ENCODE results near the gene C1QTNF6.

The C1QTNF6 gene

DNA sequence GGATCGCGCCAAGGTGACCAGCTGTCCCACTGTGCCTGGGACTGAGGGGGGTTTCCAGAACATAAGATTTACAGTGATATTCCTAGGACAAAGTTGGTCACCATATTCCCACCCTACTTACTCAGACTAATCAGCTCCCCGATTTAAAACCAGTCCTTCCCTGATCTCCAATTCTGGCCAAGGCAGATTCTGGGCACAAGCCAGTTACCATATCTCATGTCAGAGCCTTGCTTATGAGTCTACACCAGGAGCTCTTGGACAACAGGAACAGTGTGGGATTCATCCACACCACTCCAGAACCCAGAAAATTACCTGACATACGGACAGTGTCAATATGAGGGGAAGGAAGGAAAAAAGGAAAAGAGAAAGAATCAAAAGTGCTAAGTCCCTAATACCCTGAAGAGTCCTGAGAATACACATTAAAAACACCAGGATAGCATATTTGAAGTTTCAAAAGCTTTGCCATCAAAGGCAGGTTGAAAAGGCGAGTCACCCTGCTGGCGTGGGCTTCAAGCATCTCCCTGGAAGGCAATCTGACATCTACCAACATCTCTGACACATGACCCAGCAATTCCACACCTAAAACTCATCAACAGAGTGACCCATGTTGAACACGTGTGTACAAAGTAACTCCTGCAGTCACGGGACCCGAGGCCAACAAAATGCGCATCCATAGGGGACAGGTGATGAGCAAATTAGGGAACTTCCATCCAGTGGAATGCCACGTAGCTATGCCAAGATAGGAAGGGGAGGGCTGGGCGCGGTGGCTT is 30.3 kb downstream of the C1QTNF6 start:
- no peak for DNase-seq

DNA sequence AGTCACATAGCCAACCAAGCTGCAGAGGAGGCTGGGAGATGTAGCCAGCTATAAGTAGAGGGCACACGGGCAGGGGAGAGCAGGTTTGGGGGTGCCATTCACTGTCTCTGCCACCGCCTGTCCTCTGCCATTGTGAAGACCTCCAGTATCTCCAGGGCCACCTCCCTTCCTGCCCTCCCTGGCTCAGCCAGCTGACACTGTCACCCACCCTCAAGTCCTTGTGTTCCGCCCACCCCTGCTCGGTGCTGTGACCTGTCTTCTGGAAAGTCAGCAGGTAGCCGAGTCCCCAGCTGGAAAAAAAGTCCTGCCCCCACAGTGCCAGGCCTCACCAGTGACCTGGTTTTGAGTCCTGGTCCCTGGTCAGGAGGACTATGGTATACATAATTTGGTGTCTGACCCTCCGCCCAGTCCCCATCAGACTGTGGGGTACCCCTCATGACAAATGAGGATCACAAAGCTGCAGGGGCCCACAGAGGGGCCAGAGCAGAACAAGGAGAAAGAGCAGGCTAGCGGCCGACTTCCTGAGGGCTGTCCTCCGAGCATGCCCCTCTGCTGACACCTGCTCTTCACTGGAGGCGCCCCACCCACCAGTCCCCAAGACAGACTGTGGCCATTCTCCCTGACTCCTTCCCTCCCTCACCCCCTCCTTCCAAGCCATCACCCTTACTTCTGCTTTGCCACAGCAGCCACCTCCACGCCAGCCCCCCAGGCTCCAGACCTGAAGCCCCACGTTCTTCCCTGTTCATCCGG is 31.2 kb downstream of the C1QTNF6 start:
- DNase-seq, result no peak

DNA sequence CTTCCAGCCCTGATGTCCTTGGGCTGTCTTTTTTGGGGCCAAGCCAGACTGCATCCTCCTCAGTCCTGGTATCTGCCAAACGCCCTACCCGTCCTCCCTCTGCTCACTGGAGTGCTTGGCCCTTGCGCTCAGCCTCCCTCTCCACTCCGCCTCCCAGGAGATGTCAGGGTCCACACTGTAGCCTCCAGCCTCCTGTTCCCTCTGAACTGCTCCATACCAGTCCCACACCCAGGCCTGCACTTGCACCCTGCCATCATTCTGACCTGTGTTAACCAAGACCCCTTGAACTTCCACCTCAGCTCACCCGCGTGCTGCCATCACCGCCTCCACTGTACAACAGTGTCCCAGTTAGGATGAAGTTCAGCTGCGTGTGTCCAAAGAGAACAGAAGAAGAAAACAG is 32.1 kb downstream of the C1QTNF6 start:
- no peak for DNase-seq

DNA sequence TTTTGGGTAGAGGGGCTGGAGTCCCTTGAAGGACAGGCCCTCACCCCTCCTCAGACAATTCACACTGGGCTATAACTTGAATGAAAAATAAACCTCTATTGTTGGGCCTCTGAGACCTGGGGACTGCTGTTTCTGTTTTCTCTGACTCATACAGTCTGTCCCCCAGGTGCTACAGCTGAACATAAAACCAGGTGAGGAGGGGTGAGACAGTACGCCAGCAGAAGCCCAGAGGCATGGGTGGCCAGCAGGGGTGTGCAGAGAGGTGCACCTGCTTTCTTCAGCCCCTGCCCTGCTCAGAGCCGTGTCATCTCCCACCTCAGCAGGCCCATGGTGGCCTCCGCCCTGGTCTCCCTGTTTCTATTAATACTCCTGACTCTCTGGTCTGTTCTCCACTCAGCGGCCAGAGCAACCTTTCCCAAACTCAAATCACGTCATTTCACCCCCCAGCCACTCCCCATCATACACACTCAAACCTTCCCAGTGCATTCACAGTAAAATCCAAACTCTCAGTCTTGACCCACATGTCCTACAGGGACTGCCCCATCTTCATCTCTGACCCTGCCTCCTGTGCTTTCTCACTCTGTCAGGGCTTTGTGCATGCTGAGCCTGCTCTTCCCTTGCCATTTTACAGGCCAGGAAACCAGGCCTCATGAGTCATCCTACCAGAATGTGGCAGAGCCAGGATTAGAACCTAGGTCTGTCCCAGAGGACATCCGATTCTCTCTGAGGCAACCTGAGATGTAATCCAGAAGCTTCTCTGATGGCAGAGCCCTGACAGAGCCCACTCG is 32.9 kb downstream of the C1QTNF6 start:
- DNase-seq, result peak; percentile 83

DNA sequence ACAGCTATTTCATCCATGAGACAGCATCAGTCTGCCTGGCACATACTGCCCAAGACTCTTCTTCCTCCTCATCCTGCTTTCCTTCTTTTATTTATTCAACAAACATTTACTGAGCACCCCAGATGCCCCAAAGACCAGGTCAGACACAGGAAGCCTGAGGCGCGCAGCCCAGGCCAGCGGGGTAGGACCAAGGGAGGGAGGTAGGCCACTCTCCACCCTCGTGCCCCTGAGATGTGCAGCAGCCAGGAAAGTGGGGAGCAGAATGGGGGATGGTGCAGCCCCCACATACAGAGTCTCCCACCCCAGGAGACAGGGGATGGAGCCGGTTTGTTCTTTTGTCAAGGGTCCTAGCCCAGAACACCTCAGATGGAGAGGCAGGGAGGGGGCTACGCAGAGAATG is 34.1 kb downstream of the C1QTNF6 start:
- no peak for DNase-seq

DNA sequence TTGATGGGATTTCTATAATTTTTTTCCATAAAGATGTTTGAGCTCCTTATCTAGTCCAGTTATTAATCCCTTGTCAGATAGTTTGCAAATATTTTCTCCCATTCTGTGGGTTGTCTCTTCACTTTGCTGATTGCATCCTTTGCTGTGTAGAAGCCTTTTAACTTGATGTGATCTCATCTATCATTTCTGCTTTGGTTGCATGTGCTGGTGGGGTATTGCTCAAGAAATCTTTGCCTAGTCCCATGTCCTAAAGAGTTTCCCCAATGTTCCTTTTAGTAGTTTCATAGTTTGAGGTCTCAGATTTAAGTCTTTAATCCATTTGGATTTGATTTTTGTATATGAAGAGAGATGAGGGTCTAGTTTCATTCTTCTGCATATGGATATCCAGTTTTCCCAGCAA is 36.6 kb downstream of the C1QTNF6 start:
- no peak for DNase-seq

DNA sequence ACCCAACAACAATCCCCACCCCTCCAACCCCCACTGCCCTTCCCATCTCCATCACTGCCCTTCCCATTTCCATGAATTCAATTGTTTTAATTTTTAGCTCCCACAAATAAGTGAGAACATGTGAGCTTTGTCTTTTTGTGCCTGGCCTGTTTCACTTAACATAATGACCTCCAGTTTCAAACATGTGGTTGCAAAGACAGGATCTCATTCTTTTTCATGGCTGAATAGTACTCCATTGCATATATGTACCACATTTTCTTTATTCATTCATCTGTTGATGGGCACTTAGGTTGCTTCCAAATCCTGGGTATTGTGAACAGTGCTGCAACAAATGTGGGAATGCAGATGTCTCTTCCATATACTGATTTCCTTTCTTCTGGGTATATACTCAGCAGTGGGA is 37.3 kb downstream of the C1QTNF6 start:
- DNase-seq, result no peak

DNA sequence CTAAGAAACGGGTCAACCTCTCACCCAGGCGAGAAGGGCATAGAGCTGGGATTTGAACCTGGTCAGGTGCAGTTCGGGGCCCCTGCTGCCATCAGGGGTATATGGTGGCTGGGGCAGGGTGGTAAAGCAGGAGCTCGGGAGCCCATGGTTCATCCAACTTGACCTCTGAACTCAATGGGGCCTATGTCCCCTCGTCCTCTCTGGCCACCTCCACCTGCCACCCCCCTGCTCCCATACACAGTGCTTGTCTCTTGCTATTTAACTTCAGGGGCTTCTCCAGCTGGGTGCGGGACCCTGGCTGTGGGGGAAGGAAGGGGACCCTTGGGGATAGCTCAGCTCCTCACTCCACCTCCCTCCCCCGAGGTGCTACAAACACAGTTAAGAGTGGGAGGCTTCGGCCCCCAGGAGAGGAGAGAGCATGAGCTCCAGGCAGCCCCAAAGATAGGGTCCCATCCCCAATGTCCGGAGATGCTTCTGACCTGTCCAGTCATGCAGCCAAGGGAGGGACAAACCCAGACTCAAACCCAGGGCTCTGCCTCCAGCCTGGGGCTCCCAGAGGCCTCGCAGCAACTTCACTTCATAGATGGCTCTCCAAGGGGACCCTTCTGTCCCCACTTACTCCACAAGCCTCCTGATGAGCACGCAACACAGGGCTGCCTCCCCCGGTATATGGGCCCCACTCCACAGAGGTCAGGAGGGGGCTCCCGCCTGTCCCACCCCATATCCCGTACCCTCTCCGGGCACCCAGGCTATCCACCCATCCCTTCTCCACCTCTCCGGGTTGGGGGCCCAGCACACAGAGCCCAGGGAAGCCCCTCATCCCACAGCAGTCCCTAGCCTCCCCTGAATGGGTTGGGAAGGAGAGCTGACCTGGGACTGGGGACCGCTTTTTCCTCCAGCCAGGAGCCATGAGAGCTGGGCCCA is 39.0 kb downstream of the C1QTNF6 start:
- DNase-seq, result no peak

DNA sequence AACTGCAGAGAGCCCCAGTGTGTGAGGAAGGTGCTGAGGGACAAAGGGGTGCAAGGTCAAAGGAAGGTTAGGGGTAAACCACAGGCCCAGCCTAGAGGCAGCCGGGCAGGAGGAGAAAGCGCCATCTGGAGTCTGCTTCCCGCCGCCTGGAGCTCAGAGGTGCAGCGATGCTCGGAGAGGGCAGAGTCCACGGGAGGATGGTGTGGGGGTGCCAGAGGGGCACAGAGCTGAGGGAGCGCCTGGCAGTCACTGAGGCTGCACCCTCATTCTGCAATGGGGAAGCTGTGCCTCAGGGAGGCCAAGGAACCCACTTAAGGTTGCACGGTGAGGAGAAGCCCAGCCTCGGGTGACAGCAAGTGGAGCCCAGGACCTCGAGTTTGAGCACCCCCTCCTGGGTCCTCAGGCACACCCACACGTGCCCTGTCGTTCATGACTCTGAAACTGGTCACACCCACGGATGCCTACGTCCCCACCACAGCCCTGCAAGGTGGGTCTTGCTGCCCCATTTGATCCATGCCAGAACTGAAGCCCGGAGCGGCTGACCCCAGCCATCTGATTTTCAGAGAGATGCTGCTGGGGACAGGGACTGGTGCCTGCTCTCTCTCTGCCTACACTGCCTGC is 39.9 kb downstream of the C1QTNF6 start:
- DNase-seq, result no peak

DNA sequence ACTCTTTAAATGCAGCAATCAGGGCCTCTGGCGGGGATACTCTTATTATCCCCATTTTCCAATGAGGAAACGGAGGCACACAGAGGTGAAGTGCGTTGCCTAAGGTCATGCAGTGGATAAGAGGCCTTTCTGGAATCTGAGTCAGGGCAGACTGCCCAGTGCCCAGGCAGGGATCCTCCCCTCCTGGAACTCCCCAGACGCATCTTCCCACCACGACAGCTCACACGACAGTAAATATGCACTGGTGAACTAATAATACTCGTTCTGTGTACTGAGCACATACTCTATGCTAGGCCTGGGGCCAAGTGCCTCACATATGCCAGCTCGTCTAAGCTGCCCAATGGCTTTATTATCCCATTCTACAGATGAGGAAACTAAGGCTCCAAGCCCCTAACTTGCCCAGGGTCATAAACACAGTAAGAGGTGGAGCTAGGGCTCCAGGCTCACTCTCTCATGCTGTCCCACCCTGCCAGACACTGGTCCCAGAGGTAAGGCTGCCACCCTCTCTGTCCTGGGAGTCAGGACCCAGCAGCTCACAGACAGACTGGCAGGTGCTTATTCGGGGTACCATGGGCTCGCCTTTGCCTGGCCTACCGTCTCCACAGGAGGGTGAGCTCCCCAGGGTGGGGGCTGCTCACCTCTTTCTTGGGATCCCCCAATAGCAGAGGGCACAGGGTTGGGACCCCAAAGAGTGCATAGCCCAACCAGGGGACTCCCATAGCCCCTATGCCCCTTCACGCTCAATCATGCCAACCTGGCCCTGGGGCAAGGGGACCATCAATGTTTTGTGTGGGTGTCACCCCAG is 40.7 kb downstream of the C1QTNF6 start:
- DNase-seq, result no peak

DNA sequence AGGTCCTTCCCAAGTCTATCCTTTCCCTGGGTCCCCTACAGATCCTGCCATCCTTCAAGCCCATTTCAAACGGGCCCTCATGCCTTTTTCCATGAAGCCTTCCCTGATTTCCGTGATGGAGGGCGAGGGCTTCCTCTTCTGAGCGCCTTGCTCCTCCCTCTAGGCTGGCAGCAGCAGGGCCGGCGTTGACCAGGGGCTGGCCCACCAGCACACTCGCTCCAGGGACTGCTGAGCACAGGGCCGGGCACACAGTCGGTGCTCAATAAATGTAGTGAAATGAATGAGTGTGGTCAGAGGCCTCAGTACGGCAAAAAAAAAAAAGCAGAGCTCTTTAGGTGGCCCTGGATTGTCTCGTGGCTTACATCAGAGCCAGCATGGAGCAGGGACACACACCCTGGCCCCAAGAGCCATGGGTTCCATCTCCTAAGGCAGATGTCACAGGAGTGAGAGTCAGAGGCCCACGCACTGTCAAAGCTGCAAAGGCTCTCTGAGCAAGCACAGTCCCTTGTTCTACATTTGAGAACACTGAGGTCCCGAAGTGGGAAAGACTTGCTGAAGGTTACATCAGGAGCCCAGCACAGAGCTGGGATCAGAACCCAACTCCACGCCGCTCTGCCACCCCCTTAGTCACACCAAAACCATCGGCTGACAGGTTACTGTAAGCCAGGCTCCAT is 41.4 kb downstream of the C1QTNF6 start:
- no peak for DNase-seq

DNA sequence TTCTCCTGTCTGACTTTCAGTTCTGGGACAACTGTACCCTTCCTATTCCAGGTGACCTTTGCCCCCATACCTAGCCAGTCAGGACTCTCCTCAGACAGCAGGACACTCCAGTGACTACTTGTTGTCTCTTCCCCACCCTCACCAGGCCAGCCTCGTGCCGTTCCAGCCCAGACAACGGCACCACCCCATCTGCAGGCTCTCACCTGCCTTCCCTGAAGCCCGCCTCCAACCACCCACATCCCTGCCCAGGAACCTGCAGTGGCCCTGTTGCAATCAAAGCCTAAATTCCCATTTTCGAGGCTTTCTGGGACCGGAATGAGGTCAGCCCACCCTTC is 42.0 kb downstream of the C1QTNF6 start:
- no peak for DNase-seq

DNA sequence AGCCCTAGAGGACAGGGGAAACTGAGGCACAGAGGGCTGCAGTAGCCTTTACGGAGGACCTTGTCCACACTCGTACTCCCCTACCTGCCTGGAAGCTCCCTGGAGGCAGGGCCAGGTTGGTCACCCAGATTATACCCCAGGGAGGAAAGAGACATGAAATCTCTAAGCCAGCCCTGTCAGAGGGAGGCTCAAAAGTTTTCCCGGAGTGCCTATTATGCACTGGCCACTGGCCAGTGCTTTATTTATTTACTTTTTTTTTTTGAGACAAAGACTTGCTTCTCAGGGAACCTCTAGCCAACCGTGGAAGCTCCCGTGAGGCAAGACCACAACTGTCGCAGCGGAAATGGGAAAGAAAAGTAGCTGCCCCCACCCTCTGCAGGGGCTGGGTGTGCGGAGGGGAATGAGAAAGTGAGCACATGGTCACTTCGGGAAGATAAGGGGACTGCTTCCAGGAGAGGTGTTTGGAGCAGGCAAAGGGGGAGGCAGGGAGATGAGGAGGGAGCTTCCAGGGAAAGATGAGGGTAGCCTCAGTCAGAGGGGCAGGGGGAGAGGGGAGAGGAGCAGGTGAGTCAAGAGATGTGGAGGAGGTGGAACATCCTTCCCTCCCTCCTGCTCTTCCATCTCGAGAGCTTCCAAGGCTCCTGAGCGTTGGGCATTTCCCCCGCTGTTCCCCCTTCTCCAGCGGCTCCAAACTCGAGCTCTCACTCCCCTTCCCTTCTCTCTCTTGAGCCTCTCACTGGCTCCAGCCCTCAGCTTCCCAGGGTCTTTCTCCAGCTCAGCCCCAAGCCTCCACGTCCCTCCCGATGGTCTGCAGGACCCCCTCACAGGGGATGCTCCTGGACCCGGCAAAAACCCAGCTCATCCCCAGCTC is 42.6 kb downstream of the C1QTNF6 start:
- DNase-seq, result no peak

DNA sequence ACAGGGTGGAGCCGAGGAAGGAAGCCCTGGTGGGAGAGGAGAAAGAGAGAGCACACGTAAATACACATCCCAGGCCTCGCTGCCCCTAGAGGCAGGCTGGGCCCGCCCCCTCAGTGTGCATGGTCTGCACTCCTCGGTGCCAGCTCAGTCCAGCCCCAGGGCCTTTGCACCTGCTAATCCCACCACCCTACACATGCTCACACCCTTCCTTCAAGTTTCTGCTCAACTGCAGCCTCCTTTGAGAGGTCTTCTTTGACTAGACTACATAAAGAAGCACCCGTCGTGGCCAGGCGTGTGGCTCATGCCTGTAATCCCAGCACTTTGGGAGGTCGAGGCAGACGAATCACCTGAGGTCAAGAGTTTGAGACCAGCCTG is 43.9 kb downstream of the C1QTNF6 start:
- DNase-seq, result no peak

DNA sequence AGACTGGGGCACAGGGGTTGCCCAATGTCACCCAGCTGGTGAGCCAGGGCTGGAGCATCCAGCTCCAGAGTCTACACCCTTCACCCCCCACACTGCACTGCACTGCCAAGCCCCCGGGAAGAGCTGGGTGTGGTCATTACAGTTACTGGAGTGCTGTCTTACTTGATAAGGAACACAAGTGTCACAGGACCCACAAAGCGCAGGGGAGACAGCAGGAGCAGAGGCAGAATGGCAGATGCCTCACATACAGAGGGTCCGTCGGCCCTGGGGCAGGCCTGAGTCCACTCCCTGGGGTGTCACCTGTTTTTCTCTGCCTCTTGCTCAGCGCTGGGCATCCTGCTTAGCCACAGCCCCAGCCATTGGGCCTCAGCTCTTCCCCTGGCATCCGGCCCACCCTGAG is 46.1 kb downstream of the C1QTNF6 start:
- DNase-seq, result no peak

DNA sequence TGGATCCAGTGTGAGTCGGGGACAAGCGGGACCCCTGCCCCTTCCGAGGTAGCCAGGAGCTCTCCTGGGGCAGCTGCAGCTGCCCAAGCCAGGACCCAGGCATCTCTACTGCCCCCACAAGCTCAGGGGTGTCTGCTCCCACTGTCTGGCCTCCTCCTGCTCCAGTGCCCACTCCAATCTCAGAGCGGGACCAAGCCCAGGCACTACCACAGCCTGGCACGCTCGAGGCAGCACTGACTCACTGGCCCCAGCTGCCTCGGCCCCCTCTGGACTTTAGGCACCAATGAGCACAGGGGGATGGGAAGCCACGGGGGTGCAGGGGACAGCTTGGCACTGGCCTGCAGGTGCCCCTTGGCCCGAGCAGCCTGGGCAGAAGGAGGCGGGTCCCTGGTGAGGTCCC is 46.6 kb downstream of the C1QTNF6 start:
- no peak for DNase-seq

DNA sequence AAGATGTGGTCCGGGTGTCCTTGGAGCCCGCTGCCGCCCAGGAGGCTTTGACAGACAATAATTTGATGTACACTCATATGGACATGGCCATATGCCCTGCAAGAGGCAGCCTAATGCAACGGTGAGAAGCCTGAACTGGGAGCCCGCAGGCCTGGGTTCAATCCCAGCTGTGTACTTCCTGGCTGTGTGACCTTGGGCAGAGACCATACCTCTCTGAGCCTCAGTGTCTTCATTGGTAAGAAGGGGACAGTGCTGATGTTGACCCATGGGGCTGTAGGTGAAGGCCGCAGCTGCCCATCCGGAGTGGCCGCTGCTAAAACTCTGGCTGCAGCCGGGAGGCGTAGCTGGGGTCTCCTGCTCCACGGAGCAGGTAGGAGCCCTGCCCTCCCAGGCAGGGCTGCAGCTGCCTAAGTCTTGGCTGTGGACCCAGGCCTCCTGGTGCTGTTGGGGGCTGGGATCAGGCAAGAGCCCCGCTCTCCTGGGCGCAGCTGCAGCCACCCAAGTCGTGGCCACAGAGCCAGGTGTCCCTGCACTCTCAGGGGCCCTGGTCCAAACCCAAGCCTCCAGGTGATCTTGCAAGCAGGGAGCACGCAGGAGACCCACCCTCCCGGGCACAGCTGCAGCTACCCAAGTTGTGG is 47.2 kb downstream of the C1QTNF6 start:
- DNase-seq, result no peak

DNA sequence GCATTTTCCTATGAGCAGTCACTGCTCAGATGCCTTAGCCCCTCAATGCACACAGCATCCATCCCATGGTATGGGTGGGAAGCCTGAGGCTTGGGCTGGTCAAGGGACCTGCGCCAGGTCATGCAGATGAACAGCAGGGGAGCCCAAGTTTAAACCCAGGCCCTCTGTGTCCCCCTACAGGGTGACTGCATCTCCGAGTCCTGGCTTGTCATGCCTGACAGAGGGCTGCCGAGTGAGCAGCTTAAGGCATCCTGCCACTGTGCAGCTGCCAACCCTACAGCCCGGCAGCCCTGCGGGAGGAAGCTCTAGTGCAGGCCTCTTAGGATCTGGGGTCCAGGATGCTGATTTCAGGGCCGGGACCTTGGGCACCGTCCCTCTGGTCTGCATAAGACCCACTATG is 48.3 kb downstream of the C1QTNF6 start:
- DNase-seq, result no peak

DNA sequence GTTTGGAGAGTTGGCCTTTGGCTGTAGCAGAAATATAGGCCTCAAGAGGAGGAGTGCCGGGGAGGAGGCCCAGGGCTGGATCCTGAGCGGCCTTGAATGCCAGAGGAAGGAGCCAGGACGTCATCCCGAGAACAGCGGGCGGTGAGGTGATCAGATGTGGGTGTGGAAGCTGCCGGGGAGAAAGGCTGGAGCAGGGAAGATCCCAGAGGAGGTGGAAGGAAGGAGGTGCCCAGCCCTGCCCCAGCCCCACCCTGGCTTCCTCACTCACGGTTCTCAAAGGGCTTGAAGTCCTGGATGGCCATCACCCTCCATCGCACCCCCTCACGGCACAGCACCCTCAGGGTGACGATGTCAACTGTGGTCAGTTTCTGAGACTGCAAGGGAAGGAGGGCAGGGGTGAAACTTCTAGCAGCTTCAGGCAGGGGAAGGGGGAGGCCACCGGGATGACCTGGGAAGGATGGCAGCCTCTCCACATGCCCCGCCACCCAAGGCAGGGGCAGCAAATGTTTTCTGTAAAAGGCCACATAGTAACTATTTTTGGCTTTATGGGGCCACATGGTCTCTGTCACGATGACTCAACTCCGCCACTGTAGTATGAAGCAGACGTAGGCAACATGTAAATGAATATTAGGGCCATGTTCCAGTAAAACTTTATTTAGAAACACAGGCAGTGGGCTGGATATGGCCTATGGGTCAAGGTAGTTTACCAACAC is 49.0 kb downstream of the C1QTNF6 start:
- DNase-seq, result no peak
